NCI-H1417 treated with DMSO at 0.1 percent for 48 hours (cell line): ENCODE data around the gene ZNF438.
"Not testable (repeated sequence)": the region's sequence is repeated elsewhere in the genome, so short reads cannot be mapped to it uniquely, and the experiment has no call there.

Experiments used
- DNase-seq: peaks from one replicate; lab custom pipeline; 2025; lab: John Stamatoyannopoulos, UW

ZNF438 gene

DNA sequence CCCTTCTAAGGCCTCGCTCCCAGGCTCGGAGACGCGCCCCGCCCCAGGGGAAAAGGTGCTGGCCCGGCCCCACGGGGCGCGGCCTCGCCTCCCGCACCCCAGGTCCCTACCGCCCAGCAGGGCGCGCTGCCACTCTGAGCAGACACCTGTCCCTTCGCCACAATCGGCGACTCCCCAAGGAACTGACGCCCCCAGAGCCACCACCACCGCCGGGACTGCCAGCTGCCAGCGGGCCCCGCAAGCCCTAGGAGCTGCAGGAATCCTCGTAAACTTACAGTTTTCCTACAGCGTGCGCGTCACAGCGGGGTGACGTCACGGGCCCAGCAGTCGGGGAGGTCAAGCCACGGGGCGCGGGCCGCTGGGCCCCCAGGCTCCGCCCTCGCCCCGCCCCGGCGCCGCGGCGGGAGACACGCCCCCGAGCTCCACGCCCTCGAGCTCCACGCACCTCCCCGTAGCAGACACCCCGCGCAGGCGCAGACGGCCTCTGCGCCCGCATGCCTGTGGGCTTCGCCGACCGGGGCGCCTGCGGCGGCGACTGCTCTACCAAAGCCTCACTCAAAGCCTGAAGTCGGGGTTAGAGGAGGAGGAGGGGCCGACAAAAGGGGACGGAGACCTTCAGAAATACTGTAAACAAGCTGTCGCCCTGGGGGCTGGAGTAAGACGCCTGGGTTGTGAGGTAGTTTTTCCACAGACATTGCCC is at the start of gene ZNF438:
Gene ZNF438 (minus strand): TSS at position 308 of the 700 bp plus-strand sequence. CDS start 154,831 bp downstream, outside the sequence.
- peak; percentile 48 for DNase-seq

GRCh38 chr10:31076610-31076988 is 44.9 kb upstream of the ZNF438 start:
- no peak for DNase-seq

DNA sequence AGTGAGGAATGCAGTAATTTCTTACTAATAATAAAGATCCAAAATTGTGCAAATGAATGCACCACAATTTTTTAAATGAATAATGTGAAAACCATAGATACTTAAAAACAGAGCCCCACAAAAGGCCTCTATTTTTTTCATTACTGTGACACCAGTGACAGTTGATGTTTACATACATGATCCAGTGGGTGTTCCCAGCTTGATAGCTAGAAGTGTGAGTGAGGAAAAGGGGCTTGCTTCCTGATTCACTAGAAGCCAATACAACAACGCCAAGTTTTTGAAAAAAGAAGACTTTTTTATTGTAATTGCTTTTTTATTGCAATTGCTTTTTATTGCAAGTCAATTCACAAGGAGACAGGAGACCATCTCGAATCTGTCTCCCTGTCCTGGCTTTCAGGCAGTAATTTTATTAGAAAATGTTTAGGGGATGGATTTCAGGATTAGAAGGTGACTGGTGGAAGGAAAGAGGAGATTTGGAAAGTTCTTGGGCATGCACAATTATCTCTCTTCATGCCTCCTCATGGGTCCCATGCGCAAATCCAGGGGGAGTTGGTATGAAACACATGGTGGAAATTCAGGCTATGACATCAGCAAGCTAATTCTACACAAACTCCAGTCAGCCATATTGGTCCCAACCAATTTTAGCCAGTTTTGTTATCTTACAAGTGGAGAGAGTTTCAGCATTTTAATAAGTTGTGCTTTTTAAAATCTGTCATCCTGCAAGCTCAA is 44.4 kb upstream of the ZNF438 start:
- DNase-seq: no peak

- no peak for DNase-seq
Measured at GRCh38 chr10:31075434-31075833, 43.8 kb upstream of the ZNF438 start.

- DNase-seq: no peak
Measured at GRCh38 chr10:31074722-31075086, 43.0 kb upstream of the ZNF438 start.

GRCh38 chr10:31073996-31074721 is 42.5 kb upstream of the ZNF438 start:
- DNase-seq: no peak

DNA sequence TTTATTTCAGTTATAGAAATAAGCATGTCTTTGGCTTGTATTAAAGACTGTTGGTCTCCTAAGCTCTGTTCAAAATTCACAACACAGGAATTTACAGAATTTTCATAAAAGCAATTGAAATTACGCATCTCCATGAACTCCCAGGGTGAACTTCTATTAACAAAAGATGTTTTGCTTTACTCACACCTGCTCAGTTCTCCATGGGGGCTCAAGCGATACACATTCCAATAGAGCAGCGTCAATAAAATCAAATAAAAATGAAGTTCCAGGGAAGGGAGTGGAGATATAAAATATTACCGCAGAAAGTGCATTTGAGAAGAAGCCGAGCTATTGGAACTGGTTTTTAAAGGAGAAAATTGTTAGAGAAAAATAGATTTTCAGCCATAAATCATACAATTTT is 41.5 kb upstream of the ZNF438 start:
- DNase-seq: no peak

DNA sequence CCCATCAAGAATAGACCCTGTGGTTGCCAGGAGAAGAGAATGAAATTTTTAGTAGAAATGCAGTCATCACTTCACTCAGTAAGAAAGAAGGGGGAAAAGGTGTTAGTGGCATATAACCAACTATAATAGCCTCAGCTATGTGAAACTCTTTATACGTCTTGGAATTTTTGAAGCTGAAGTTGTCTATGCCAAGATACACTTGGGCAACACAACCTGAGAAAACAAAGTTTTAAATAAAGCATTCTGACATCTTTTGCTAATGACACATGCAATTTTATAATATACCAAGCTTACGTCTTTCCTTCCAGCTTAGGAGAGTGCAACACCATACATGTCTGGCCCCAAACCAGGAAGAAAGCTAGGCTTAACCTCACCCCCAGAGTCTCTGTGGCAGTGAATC is 40.8 kb upstream of the ZNF438 start:
- DNase-seq: no peak

DNA sequence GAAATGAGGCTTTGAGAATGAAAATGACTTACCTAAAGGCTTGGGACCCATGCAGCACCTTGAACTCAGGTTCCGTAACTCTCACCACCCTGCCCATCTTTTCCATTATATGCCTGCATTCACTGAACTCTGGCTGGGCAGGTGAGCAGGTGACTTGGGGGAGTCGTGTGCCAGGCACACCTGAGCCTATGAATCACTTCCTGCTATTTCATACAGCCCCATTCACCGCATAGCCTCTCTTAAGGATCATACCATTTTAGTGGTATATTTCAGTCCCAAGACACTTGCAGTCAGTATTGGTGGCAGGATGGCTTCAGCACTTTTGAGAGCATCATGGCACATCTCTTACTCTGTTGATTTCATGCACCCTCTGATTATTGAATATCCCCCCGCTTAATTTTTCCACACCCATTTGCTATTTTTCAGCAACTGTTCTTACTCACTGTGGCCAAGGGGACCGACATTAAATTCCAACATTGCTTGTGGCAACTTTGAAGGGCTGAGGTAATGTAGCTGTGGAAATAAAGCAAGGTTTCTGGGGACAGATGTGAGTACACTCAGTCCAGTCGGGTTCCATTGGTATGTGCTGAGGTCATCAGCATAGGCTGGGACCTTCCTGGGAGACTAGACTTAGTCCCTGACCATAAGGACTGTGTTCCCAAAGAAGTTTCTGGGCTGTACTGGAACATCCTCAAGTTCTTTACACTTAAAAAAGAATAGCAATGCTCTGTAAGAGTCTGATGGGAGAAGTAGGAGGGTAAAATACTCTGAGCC is 39.8 kb upstream of the ZNF438 start:
- DNase-seq: no peak

GRCh38 chr10:31070691-31071090 is 39.0 kb upstream of the ZNF438 start:
- no peak for DNase-seq

DNA sequence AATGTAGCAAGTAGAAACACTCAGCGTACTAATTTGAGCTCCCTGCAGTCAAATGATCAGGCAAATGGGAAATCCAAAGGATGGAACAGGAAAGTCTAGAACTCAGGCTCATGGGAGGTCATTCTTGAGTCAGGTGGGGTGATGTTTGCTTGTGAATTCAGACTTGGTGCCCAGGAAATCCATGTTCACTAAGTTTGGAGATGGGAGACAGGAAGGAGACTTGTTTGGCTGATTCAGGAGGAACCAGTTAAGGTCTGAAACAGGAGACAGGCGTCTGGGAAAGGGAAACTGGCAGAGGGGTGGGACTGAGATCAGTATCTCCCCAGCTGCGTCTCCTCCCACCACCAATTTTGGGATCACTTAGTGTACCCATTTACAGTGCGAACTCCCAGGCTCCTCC is 38.4 kb upstream of the ZNF438 start:
- DNase-seq: no peak

GRCh38 chr10:31069411-31069810 is 37.7 kb upstream of the ZNF438 start:
- no peak for DNase-seq

DNA sequence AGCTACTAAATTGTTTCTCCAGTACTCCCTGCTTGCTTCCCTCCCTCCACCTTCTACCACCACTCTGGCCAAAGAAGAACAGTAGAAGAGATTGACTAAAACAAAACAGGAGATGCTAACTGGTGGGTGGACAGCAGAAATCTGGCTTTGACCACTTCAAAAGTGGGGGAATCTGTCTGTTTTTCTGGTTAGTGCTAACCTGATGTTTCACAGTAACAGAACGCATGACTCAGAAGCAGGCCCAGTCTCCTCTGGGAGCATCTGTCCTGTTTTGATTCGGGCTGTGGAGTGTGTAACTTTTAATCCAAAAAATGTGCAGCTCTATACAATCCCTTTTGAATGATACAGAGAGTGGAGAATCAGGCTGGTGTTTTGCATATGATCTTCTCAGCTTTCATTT is 32.7 kb upstream of the ZNF438 start:
- DNase-seq: no peak

DNA sequence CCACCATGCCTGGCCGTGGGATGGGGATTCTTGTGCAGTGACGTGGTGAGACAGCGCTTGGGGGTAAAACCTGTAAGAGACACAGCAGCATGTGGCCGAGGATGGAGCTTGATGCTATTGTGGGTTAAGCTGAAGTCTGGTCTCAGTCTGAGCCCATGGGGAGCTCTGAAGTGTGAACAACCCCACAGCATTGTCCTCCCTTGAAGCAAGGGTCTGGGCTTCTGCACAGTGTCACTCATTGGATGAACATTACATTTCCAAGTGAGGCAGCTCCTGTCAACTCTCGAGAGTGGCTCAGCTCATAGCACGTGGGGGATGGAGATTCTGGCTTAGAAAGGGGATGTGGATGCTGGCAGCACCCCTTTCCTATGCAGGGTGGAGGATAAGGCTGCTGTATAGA is 32.2 kb upstream of the ZNF438 start:
- no peak for DNase-seq

- DNase-seq: no peak
Measured at GRCh38 chr10:31062856-31063255, 31.2 kb upstream of the ZNF438 start.

GRCh38 chr10:31061941-31062340 is 30.3 kb upstream of the ZNF438 start:
- DNase-seq: no peak

- no peak for DNase-seq
Measured at GRCh38 chr10:31058795-31059703, 27.4 kb upstream of the ZNF438 start.

DNA sequence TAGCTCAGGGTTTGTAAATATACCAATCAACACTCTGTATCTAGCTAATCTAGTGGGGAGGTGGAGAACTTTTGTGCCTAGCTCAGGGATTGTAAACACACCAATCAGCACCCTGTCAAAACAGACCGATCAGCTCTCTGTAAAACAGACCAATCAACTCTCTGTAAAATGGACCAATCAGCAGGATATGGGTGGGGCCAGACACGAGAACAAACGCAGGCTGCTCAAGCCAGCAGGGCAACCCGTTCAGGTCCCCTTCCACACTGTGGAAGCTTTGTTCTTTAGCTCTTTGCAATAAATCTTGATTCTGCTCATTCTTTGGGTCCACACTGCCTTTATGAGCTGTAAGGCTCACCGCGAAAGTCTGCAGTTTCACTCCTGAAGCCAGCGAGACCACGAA is 25.0 kb upstream of the ZNF438 start:
- not testable (repeated sequence) for DNase-seq

- no peak for DNase-seq
Measured at GRCh38 chr10:31055573-31056251, 24.0 kb upstream of the ZNF438 start.

DNA sequence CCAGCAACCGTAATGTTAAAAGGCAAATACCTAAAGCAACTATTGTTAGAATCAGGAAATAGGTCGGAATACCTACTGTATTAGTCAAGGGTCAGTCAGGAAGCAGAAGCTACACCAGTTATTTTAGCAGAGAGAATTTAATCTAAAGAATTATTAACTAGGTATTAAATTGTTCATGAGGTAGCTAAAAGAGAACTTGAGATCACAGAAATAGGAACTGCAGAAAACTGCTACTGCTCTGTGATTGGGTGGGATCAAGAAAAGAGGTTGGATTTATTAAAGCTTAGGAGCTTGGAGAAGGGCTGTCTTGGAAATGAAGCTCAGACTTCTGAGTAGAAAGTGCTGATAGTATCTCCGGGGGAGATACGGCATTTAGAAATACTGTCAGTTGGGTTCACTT is 20.0 kb upstream of the ZNF438 start:
- no peak for DNase-seq

- DNase-seq: no peak
Measured at GRCh38 chr10:31042670-31043069, 11.0 kb upstream of the ZNF438 start.
